Parathyroid adenoma (tissue), 2 donors: ENCODE data around the gene SLC12A9.
"Not testable (repeated sequence)": the region's sequence is repeated elsewhere in the genome, so short reads cannot be mapped to it uniquely, and the experiment has no call there.

Source experiments
- H2AFZ ChIP-seq: fragments of 300-600 bp; sonication (generic); one replicate; pipeline ENCODE4 v1.7.0; 2017; ENCODE audit warnings: antibody characterized with exemption, mild to moderate bottlenecking
- H3K27ac ChIP-seq: fragments of 300-600 bp; sonication (generic); one replicate; pipeline ENCODE4 v1.7.0; 2017
- H3K27me3 ChIP-seq: fragments of 300-600 bp; sonication (generic); one replicate; pipeline ENCODE4 v1.7.0; 2017; ENCODE audit warnings: low read length; ENCODE audit not compliant: control insufficient read depth, insufficient read depth
- H3K36me3 ChIP-seq: fragments of 300-600 bp; sonication (generic); one replicate; pipeline ENCODE4 v1.7.0; 2017; ENCODE audit warnings: low read length; ENCODE audit not compliant: control insufficient read depth, insufficient read depth
- H3K4me1 ChIP-seq: fragments of 300-600 bp; sonication (generic); one replicate; pipeline ENCODE4 v1.7.0; 2017; ENCODE audit warnings: control low read depth
- H3K4me2 ChIP-seq: fragments of 300-600 bp; sonication (generic); one replicate; pipeline ENCODE4 v1.7.0; 2017; ENCODE audit warnings: low read length
- H3K4me3 ChIP-seq: fragments of 300-600 bp; sonication (generic); one replicate; pipeline ENCODE4 v1.7.0; 2017; ENCODE audit warnings: low read depth, low read length
- H3K79me2 ChIP-seq: fragments of 300-600 bp; sonication (generic); one replicate; pipeline ENCODE4 v1.7.0; 2017; ENCODE audit warnings: control low read depth
- H3K9ac ChIP-seq: fragments of 300-600 bp; sonication (generic); one replicate; pipeline ENCODE4 v1.7.0; 2017; ENCODE audit warnings: mild to moderate bottlenecking
- H3K9me3 ChIP-seq: fragments of 300-600 bp; sonication (generic); one replicate; pipeline ENCODE4 v1.7.0; 2017; ENCODE audit warnings: low read length; ENCODE audit not compliant: control insufficient read depth
- TF ChIP-seq, protein P1 (sequence below): fragments of 300-600 bp; sonication (generic); IDR thresholded peaks from one replicate; pipeline ENCODE4 v1.7.0; 2017; ENCODE audit warnings: antibody characterized with exemption, mild to moderate bottlenecking
- donor health status: primary hyperparathyroidism.

Gene SLC12A9

DNA sequence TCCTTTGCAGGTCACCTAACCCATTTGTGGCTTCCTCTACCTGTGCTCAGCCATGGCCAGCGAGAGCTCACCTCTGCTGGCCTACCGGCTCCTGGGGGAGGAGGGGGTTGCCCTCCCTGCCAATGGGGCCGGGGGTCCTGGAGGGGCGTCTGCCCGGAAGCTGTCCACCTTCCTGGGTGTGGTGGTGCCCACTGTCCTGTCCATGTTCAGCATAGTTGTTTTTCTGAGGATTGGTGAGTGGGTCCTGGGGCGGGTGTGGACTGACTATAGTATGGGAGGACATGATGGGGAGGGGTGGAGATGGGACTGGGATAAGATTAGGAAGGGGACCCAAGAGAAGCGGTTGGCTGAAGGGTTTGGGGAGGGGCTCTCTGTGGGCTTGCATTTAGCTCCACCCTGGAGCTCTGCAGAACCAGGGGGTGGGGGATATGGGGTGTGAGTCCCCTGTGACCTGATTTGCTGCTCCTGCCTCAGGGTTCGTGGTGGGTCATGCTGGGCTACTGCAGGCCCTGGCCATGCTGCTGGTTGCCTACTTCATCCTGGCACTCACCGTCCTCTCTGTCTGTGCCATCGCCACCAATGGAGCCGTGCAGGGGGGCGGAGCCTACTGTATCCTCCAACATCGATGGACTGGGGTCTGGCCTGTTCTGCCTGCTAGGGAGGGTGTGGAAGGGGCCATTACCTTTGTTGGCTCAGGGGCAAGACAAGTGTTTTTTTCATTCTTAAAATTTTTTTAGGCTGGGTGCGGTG lies 1.8 kb downstream of the SLC12A9 start:
- Histone ChIP-seq H3K27ac (no peak overlapping the region), H3K27me3 (no peaks in the 10 kb centered on the region), H3K4me2 (no peak overlapping the region), H3K4me3 (no peak overlapping the region), H3K79me2 (no peaks in the 10 kb centered on the region), H2AFZ (no peak overlapping the region), H3K9ac (no peak overlapping the region), H3K9me3 (no peaks in the 10 kb centered on the region), H3K4me1 (no peaks in the 10 kb centered on the region), H3K36me3 (no peaks in the 10 kb centered on the region)
- TF ChIP-seq, protein P1, sequence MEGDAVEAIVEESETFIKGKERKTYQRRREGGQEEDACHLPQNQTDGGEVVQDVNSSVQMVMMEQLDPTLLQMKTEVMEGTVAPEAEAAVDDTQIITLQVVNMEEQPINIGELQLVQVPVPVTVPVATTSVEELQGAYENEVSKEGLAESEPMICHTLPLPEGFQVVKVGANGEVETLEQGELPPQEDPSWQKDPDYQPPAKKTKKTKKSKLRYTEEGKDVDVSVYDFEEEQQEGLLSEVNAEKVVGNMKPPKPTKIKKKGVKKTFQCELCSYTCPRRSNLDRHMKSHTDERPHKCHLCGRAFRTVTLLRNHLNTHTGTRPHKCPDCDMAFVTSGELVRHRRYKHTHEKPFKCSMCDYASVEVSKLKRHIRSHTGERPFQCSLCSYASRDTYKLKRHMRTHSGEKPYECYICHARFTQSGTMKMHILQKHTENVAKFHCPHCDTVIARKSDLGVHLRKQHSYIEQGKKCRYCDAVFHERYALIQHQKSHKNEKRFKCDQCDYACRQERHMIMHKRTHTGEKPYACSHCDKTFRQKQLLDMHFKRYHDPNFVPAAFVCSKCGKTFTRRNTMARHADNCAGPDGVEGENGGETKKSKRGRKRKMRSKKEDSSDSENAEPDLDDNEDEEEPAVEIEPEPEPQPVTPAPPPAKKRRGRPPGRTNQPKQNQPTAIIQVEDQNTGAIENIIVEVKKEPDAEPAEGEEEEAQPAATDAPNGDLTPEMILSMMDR: no peak

DNA sequence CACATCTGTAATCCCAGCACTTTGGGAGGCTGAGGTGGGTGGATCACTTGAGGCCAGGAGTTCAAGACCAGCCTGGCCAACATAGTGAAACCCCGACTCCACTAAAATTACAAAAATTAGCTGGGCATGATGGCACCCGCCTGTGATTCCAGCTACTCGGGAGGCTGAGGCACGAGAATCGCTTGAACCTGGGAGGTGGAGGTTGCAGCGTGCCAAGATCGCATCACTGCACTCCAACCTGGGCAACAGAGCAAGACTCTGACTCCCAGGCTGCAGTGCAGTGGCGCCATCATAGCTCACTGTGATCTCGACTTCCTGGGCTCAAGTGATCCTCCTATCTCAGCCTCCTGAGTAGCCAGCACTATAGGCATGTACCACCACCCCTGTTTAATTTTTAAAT lies 2.4 kb downstream of the SLC12A9 start:
- not testable (repeated sequence) for H2AFZ ChIP-seq, H3K27ac ChIP-seq, H3K9me3 ChIP-seq, H3K9ac ChIP-seq, H3K4me3 ChIP-seq, H3K79me2 ChIP-seq, H3K4me2 ChIP-seq, H3K4me1 ChIP-seq, H3K36me3 ChIP-seq, H3K27me3 ChIP-seq

DNA sequence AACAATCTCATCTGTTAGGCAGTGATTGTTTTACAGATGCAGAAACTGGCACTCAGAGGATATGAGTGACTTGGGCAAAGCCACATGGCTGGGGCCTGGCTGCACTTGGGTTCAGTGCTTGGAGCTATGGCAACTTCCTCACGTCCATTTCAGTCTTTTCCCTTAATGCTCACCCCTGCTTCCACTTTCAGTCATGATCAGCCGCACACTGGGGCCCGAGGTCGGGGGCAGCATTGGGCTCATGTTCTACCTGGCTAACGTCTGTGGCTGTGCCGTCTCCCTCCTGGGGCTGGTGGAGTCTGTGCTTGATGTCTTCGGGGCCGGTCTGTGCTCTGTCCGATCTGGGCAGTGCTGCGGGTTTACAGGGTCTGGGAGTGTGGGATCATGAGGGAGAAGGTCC lies 3.0 kb downstream of the SLC12A9 start:
- Histone ChIP-seq H3K4me1 (no peaks in the 10 kb centered on the region), H3K79me2 (no peaks in the 10 kb centered on the region), H3K4me3 (no peak overlapping the region), H3K9me3 (no peaks in the 10 kb centered on the region), H3K27ac (no peak overlapping the region), H3K27me3 (no peaks in the 10 kb centered on the region), H3K36me3 (no peaks in the 10 kb centered on the region), H3K9ac (no peak overlapping the region), H2AFZ (no peak overlapping the region), H3K4me2 (no peak overlapping the region)
- TF ChIP-seq, protein P1: no peak

DNA sequence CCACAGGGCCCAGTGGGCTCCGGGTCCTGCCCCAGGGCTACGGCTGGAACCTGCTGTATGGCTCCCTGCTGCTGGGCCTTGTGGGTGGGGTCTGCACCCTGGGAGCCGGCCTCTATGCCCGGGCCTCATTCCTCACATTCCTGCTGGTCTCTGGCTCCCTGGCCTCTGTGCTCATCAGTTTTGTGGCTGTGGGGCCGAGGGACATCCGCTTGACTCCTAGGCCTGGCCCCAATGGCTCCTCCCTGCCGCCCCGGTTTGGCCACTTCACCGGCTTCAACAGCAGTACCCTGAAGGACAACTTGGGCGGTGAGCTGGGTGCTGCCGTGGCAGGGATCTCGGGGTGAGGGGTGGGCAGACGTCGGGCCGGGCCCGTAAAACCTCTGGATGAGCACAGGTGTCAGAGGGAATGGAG lies 4.4 kb downstream of the SLC12A9 start:
- TF ChIP-seq, protein P1: no peak
- no peaks in the 10 kb centered on the region for H3K9me3 ChIP-seq
- no peak overlapping the region for H2AFZ ChIP-seq
- no peaks in the 10 kb centered on the region for H3K4me1 ChIP-seq
- H3K4me2 ChIP-seq: no peak overlapping the region
- no peak overlapping the region for H3K27ac ChIP-seq
- no peaks in the 10 kb centered on the region for H3K36me3 ChIP-seq
- no peak overlapping the region for H3K9ac ChIP-seq
- no peaks in the 10 kb centered on the region for H3K79me2 ChIP-seq
- H3K4me3 ChIP-seq: no peak overlapping the region
- no peaks in the 10 kb centered on the region for H3K27me3 ChIP-seq

DNA sequence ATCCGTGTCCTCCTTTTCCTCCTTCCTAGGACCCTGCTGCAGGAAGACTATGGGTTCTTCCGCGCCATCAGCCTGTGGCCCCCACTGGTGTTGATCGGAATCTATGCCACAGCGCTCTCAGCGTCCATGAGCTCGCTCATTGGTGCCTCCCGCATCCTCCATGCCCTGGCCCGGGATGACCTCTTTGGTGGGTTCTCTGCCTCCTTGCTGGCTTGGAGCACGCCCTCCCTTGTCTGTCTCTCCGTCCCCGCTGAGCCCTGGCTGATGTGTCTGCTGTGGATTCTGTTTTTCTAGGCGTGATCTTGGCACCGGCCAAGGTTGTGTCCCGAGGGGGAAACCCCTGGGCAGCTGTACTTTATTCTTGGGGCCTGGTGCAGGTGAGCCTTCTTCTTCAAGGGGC lies 7.3 kb downstream of the SLC12A9 start:
- no peaks in the 10 kb centered on the region for H3K9me3 ChIP-seq
- H3K27me3 ChIP-seq: no peaks in the 10 kb centered on the region
- TF ChIP-seq, protein P1: no peak
- no peaks in the 10 kb centered on the region for H3K4me1 ChIP-seq
- H3K79me2 ChIP-seq: no peaks in the 10 kb centered on the region
- H3K4me2 ChIP-seq: no peak overlapping the region
- H3K27ac ChIP-seq: no peak overlapping the region
- H3K9ac ChIP-seq: no peak overlapping the region
- H3K4me3 ChIP-seq: no peak overlapping the region
- no peaks in the 10 kb centered on the region for H3K36me3 ChIP-seq
- no peak overlapping the region for H2AFZ ChIP-seq
